Astrocyte (in vitro differentiated cells and primary cell): ENCODE results near the gene MTUS2. TPM values are rescaled to one million over a fixed set of nuclear protein-coding genes. Genes with fewer than 3 reads are reported as not detected.

Experiments used
- DNase-seq: peaks from one replicate; pipeline ENCODE4 v3.0.0-alpha.2; 2010; ENCODE audit warnings: low read depth
- FAIRE-seq: peaks from 2 replicates; lab custom pipeline; 2011; peaks lifted over from hg19 to GRCh38; lab: Jason Lieb, UNC
- H2AFZ ChIP-seq: 2 replicates; pipeline ENCODE4 v1.6.0; 2012; ENCODE audit warnings: low read depth, low read length, inconsistent platforms
- H3K27ac ChIP-seq: 2 replicates; pipeline ENCODE4 v1.5.1; 2011; ENCODE audit warnings: low read depth, low read length, inconsistent platforms
- H3K27me3 ChIP-seq: 2 replicates; pipeline ENCODE4 v1.6.0; 2011; ENCODE audit warnings: low read length, inconsistent platforms; ENCODE audit not compliant: insufficient read depth
- H3K36me3 ChIP-seq: 2 replicates; pipeline ENCODE4 v1.5.1; 2011; ENCODE audit warnings: low read length, inconsistent platforms; ENCODE audit not compliant: insufficient read depth
- H3K4me1 ChIP-seq: 2 replicates; pipeline ENCODE4 v1.5.1; 2011; ENCODE audit warnings: low read length, inconsistent platforms; ENCODE audit not compliant: insufficient read depth
- H3K4me2 ChIP-seq: 2 replicates; pipeline ENCODE4 v1.6.0; 2012; ENCODE audit warnings: low read length, inconsistent platforms
- H3K4me3 ChIP-seq: 2 replicates; pipeline ENCODE4 v1.5.1; 2011; ENCODE audit warnings: low read depth, mild to moderate bottlenecking, low read length, inconsistent platforms; ENCODE audit not compliant: insufficient read depth
- H3K79me2 ChIP-seq: 2 replicates; pipeline ENCODE4 v1.6.0; 2012; ENCODE audit warnings: mild to moderate bottlenecking, low read length, inconsistent platforms; ENCODE audit not compliant: insufficient read depth
- H3K9ac ChIP-seq: 2 replicates; pipeline ENCODE4 v1.6.0; 2012; ENCODE audit warnings: mild to moderate bottlenecking, low read length, inconsistent platforms
- H3K9me3 ChIP-seq: 2 replicates; pipeline ENCODE4 v1.5.1; 2012; ENCODE audit warnings: low read depth, mild to moderate bottlenecking, low read length, inconsistent platforms; ENCODE audit not compliant: insufficient read depth
- H4K20me1 ChIP-seq: 2 replicates; pipeline ENCODE4 v1.6.0; 2012; ENCODE audit warnings: low read length, inconsistent platforms; ENCODE audit not compliant: insufficient read depth
- H3K27ac Mint-ChIP-seq: one replicate; pipeline ENCODE4 v1.8.0; 2021; ENCODE audit warnings: mild to moderate bottlenecking, mixed read lengths; ENCODE audit not compliant: unreplicated experiment
- H3K27me3 Mint-ChIP-seq: one replicate; pipeline ENCODE4 v1.8.0; 2021; ENCODE audit warnings: low read depth, mixed read lengths; ENCODE audit not compliant: unreplicated experiment
- H3K36me3 Mint-ChIP-seq: one replicate; pipeline ENCODE4 v1.8.0; 2021; ENCODE audit warnings: low read depth, mixed read lengths; ENCODE audit not compliant: unreplicated experiment
- H3K4me1 Mint-ChIP-seq: one replicate; pipeline ENCODE4 v1.8.0; 2021; ENCODE audit warnings: low read depth, mixed read lengths; ENCODE audit not compliant: unreplicated experiment
- H3K4me3 Mint-ChIP-seq: one replicate; pipeline ENCODE4 v1.8.0; 2021; ENCODE audit warnings: mild to moderate bottlenecking, moderate library complexity, mixed read lengths; ENCODE audit not compliant: unreplicated experiment
- H3K9me3 Mint-ChIP-seq: one replicate; pipeline ENCODE4 v1.8.0; 2021; ENCODE audit warnings: mild to moderate bottlenecking, mixed read lengths; ENCODE audit not compliant: unreplicated experiment
- CTCF ChIP-seq: IDR thresholded peaks from 2 replicates; pipeline ENCODE4 v1.5.1; 2011; ENCODE audit warnings: low read depth, mild to moderate bottlenecking, inconsistent platforms, low read length, moderate library complexity; ENCODE audit not compliant: insufficient read depth
- EZH2 ChIP-seq: IDR thresholded peaks from 2 replicates; pipeline ENCODE4 v1.6.1; 2012; ENCODE audit warnings: mild to moderate bottlenecking, low read length, inconsistent platforms; ENCODE audit not compliant: insufficient read depth
- total RNA-seq: library from RNA; stranded (reverse); gene quantifications from 2 replicates; pipeline ENCODE4 v1.2.1, GENCODE V29; 2021

MTUS2 gene
- total RNA-seq, 1 donor from 2014 or later: 0.50 TPM

DNA sequence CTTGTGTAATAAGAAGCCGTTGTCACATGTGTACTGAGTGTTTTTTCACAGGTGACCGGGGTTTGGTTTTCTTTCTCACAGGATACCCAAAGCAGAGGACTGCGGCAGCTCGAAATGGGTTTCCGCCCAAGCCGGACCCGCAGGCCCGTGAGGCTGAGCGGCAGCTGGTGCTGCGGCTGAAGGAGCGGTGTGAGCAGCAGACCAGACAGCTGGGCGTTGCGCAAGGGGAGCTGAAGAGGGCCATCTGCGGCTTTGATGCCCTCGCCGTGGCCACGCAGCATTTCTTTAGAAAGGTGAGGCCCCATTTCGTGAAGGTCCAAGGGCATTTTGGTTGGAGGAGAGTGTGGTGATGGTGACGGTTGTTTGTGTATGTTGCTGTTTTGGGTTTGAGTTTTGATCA is 539.0 kb downstream of the MTUS2 start:
- FAIRE-seq: no peak
- H3K4me2 ChIP-seq: no peak overlapping the region
- no peaks in the 10 kb centered on the region for H3K36me3 Mint-ChIP-seq
- no peak overlapping the region for H3K4me3 ChIP-seq
- H3K36me3 ChIP-seq: no peaks in the 10 kb centered on the region
- no peaks in the 10 kb centered on the region for H3K79me2 ChIP-seq
- H4K20me1 ChIP-seq: no peaks in the 10 kb centered on the region
- H3K9ac ChIP-seq: no peak overlapping the region
- no peaks in the 10 kb centered on the region for H3K4me1 ChIP-seq
- TF ChIP-seq EZH2 (no peak), CTCF (no peak)
- H3K4me3 Mint-ChIP-seq: no peak overlapping the region
- no peak overlapping the region for H2AFZ ChIP-seq
- DNase-seq: no peak
- H3K27me3 ChIP-seq: peaks cover 3% of the 10 kb centered on the region
- H3K27ac ChIP-seq: no peak overlapping the region
- H3K27me3 Mint-ChIP-seq: peaks cover 20% of the 10 kb centered on the region
- no peaks in the 10 kb centered on the region for H3K4me1 Mint-ChIP-seq
- H3K27ac Mint-ChIP-seq: no peak overlapping the region
- H3K9me3 ChIP-seq: no peaks in the 10 kb centered on the region
- no peaks in the 10 kb centered on the region for H3K9me3 Mint-ChIP-seq

GRCh38 chr13:29361716-29362115 is 541.6 kb downstream of the MTUS2 start:
- H3K9me3 Mint-ChIP-seq: no peaks in the 10 kb centered on the region
- Histone ChIP-seq H3K4me1 (no peaks in the 10 kb centered on the region), H2AFZ (no peak overlapping the region), H3K27ac (no peak overlapping the region), H3K27me3 (peaks cover 2% of the 10 kb centered on the region), H3K9ac (no peak overlapping the region), H3K36me3 (no peaks in the 10 kb centered on the region), H3K9me3 (no peaks in the 10 kb centered on the region), H4K20me1 (no peaks in the 10 kb centered on the region), H3K4me2 (no peak overlapping the region), H3K79me2 (no peaks in the 10 kb centered on the region), H3K4me3 (no peak overlapping the region)
- TF ChIP-seq EZH2 (no peak), CTCF (no peak)
- no peak overlapping the region for H3K27ac Mint-ChIP-seq
- H3K36me3 Mint-ChIP-seq: no peaks in the 10 kb centered on the region
- DNase-seq (no peak), FAIRE-seq (no peak)
- no peaks in the 10 kb centered on the region for H3K4me1 Mint-ChIP-seq
- H3K4me3 Mint-ChIP-seq: no peak overlapping the region
- H3K27me3 Mint-ChIP-seq: peaks cover 27% of the 10 kb centered on the region

DNA sequence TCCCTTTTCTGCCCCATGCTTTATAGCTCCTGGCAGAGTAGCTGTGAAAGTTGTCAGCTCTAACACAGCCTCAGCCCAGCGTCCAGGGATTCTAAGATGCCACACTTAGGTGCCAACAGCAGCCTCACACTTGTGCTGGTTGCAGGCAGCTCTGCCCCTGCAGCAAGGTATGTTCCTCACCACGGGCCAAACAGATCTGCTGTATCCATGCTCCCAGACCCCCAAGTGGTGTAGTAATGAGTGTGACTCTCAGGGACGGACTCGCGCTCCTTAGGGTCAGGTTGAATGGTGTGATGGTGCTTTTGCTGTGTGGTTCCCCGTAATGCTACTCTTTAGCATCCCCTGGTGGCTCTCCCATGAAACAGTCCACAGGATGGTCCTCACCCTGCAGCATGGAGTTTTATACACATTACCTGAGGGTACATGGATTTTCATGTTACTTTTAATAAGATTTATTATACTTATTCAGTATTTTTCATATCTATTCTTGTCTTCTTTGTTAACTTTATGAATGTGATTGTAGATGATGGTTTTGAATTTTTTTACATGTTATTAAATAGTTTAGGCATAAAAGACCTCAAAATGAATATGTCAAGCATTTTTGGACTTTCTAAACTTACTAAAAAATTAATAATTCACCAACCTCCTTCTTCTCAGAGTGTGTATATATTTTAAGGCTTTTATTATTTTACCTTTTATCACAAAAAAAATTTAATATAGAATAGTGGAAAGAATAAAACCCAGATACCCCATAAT is 542.9 kb downstream of the MTUS2 start:
- Histone ChIP-seq H3K4me2 (no peak overlapping the region), H2AFZ (no peak overlapping the region), H4K20me1 (no peaks in the 10 kb centered on the region), H3K4me1 (no peaks in the 10 kb centered on the region), H3K27ac (no peak overlapping the region), H3K36me3 (no peaks in the 10 kb centered on the region), H3K9me3 (no peaks in the 10 kb centered on the region), H3K9ac (no peak overlapping the region), H3K79me2 (no peaks in the 10 kb centered on the region), H3K27me3 (no peaks in the 10 kb centered on the region), H3K4me3 (no peak overlapping the region)
- no peak for TF ChIP-seq EZH2
- TF ChIP-seq CTCF: peak; percentile 89
- Mint-ChIP-seq H3K27me3 (peaks cover 29% of the 10 kb centered on the region), H3K9me3 (peaks cover 2% of the 10 kb centered on the region), H3K4me1 (no peaks in the 10 kb centered on the region), H3K4me3 (no peak overlapping the region), H3K27ac (no peak overlapping the region), H3K36me3 (no peaks in the 10 kb centered on the region)
- peak; percentile 10 for DNase-seq
- FAIRE-seq: no peak
